OCI-LY3 (cell line): Measurements from ENCODE around the gene HTR3A.
A peak's percentile ranks its signal among the peaks of the same experiment; 100 is the strongest.

Experiments used
- H2AFZ ChIP-seq: fragments of 200-600, 300-600 bp; shearing (Covaris generic); 2 replicates; pipeline ENCODE4 v1.6.0; 2014; ENCODE audit warnings: antibody characterized with exemption, low read depth, low read length
- H3K27ac ChIP-seq: fragments of 200-600, 300-600 bp; sonication (generic); 2 replicates; pipeline ENCODE4 v1.5.1; 2014; ENCODE audit warnings: mild to moderate bottlenecking, low read length, moderate library complexity, mixed read lengths
- H3K27me3 ChIP-seq: fragments of 200-600, 300-600 bp; sonication (generic); 2 replicates; pipeline ENCODE4 v1.6.1; 2014; ENCODE audit warnings: low read depth, low read length, mixed read lengths
- H3K36me3 ChIP-seq: fragments of 200-600, 300-600 bp; sonication (generic); replicated peaks from 2 replicates; pipeline ENCODE3; 2014; ENCODE audit warnings: low read depth, low read length, mixed read lengths
- H3K4me1 ChIP-seq: fragments of 300-600, 200-600 bp; sonication (generic); 2 replicates; pipeline ENCODE4 v1.6.1; 2014; ENCODE audit warnings: low read length, mixed read lengths
- H3K4me2 ChIP-seq: fragments of 200-600, 300-600 bp; sonication (generic); 2 replicates; pipeline ENCODE4 v1.6.1; 2014; ENCODE audit warnings: low read length, mixed read lengths
- H3K4me3 ChIP-seq: fragments of 300-600, 200-600 bp; sonication (generic); 2 replicates; pipeline ENCODE4 v1.5.1; 2014; ENCODE audit warnings: antibody characterized with exemption, mild to moderate bottlenecking, low read length, moderate library complexity
- H3K79me2 ChIP-seq: fragments of 300-600, 200-600 bp; shearing (Covaris generic); 2 replicates; pipeline ENCODE4 v1.6.1; 2014; ENCODE audit warnings: mild to moderate bottlenecking, low read length, mixed read lengths
- H3K9ac ChIP-seq: fragments of 300-600, 200-600 bp; shearing (Covaris generic); 2 replicates; pipeline ENCODE4 v1.6.0; 2014; ENCODE audit warnings: mild to moderate bottlenecking, low read length, moderate library complexity
- H3K9me3 ChIP-seq: fragments of 200-600, 300-600 bp; shearing (Covaris generic); 2 replicates; pipeline ENCODE4 v1.6.1; 2014; ENCODE audit warnings: low read length, mixed read lengths; ENCODE audit not compliant: insufficient read depth
- H4K20me1 ChIP-seq: fragments of 200-600, 300-600 bp; sonication (generic); 2 replicates; pipeline ENCODE4 v1.6.1; 2016; ENCODE audit warnings: low read length, mixed read lengths; ENCODE audit not compliant: insufficient read depth
- EZH2phosphoT487 ChIP-seq: fragments of 200-600 bp; shearing (Covaris generic); IDR thresholded peaks from 2 replicates; pipeline ENCODE4 v1.6.1; 2018; ENCODE audit warnings: antibody characterized with exemption, mixed run types, low read depth
- TF ChIP-seq, protein P1 (sequence below): fragments of 200-600, 300-600 bp; sonication (generic); IDR thresholded peaks from 2 replicates; pipeline ENCODE4 v1.5.1; 2014; ENCODE audit warnings: antibody characterized with exemption, low read length, low read depth

The HTR3A gene

DNA sequence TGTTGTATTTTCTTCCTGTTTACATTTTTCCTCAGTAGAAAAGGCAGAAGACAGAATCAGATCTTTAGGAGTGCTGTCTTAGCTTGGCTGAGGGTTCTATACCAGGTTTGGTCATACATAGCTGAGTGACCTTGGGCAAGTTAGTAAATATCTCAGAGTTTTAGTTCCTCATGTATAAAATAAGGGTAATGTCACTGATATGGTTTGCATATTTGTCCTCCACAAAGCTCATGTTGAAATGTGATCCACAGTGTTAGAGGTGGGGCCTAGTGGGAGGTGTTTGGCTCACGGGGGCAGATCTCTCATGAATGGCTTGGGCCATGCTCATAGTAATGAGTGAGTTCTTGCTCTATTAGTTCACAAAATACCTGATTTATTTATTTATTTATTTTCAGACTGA lies 7.5 kb upstream of the HTR3A start:
- Histone ChIP-seq H3K9ac (no peak overlapping the region), H3K4me2 (no peak overlapping the region)

DNA sequence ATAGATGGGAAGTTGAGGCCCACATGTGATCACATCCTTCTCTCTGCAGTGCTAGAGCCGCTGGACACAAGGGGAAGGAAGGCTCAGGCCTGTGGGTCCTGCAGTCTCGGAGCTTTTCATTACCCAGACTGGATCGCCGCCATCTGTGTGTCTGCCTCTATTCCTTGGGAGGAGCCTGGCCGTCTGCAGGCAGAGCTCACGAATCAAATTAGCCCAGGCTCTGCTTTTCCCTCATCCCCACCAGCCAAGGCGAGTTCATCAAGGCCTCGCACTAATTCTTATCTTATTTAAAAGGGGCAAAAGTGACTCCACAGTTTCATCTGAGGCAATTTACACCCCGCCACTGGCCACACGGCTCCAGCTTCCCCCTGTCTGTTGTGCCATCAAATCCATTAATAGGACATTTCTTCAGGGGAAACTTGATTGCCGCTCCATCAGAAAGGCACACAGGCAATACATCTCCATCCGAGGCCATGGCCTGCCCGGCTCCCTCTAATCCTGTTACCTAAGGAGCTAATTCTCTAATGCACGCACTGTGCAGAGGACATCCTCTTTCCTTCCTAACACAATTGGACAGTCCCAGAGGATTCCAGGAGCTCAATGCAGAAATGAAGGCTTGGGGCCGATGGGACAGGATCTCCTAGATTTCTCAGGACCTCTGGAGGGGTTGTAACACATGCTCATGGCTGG lies 3.3 kb upstream of the HTR3A start:
- H4K20me1 ChIP-seq = no peaks in the 10 kb centered on the region
- no peaks in the 10 kb centered on the region for H3K27me3 ChIP-seq
- no peaks in the 10 kb centered on the region for H3K36me3 ChIP-seq
- no peak for TF ChIP-seq EZH2phosphoT487
- TF ChIP-seq, protein P1, sequence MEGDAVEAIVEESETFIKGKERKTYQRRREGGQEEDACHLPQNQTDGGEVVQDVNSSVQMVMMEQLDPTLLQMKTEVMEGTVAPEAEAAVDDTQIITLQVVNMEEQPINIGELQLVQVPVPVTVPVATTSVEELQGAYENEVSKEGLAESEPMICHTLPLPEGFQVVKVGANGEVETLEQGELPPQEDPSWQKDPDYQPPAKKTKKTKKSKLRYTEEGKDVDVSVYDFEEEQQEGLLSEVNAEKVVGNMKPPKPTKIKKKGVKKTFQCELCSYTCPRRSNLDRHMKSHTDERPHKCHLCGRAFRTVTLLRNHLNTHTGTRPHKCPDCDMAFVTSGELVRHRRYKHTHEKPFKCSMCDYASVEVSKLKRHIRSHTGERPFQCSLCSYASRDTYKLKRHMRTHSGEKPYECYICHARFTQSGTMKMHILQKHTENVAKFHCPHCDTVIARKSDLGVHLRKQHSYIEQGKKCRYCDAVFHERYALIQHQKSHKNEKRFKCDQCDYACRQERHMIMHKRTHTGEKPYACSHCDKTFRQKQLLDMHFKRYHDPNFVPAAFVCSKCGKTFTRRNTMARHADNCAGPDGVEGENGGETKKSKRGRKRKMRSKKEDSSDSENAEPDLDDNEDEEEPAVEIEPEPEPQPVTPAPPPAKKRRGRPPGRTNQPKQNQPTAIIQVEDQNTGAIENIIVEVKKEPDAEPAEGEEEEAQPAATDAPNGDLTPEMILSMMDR = no peak
- no peak overlapping the region for H3K4me2 ChIP-seq
- H3K79me2 ChIP-seq = peaks cover 17% of the 10 kb centered on the region
- H2AFZ ChIP-seq = no peak overlapping the region
- H3K9me3 ChIP-seq = no peaks in the 10 kb centered on the region
- no peak overlapping the region for H3K4me3 ChIP-seq
- H3K9ac ChIP-seq = no peak overlapping the region
- peaks cover 56% of the 10 kb centered on the region for H3K4me1 ChIP-seq
- H3K27ac ChIP-seq = no peak overlapping the region

More for the DNA sequence above, 7.5 kb upstream of the HTR3A start:
- no peaks in the 10 kb centered on the region for H3K27me3 ChIP-seq
- no peak overlapping the region for H2AFZ ChIP-seq
- H3K36me3 ChIP-seq = no peaks in the 10 kb centered on the region
- H3K4me1 ChIP-seq = peaks cover 22% of the 10 kb centered on the region
- no peaks in the 10 kb centered on the region for H4K20me1 ChIP-seq
- TF ChIP-seq, protein P1 = no peak
- TF ChIP-seq EZH2phosphoT487 = no peak
- no peak overlapping the region for H3K4me3 ChIP-seq
- no peaks in the 10 kb centered on the region for H3K79me2 ChIP-seq
- H3K27ac ChIP-seq = no peak overlapping the region
- H3K9me3 ChIP-seq = no peaks in the 10 kb centered on the region

DNA sequence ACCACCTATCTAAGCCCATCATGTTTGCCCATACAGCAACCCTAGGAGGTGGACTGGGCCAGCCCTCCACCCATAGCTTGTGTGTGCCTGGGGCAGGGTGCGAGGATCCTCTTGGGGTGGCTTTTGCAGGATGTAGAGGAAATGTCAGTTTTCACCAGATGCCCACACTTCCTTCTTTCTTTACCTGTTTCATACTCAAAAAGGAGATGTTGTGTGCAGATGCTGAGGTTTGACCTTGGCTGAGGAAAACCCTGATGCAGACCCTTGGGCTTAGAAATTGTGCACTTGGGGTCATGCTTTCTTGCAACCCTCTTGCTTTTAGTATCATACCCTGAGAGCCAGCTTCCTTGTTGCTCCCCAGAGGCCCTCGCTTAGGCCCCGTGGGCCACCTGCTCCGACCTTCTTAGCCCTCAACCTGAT lies 2.2 kb downstream of the HTR3A start:
- Histone ChIP-seq H2AFZ (no peak overlapping the region), H3K4me1 (peaks cover 85% of the 10 kb centered on the region), H3K36me3 (peaks cover 23% of the 10 kb centered on the region), H4K20me1 (no peaks in the 10 kb centered on the region), H3K4me3 (peak overlapping the region; percentile 76), H3K4me2 (peak overlapping the region; percentile 99), H3K27me3 (no peaks in the 10 kb centered on the region), H3K9ac (peak overlapping the region; percentile 95), H3K9me3 (no peaks in the 10 kb centered on the region), H3K79me2 (peaks cover 40% of the 10 kb centered on the region), H3K27ac (peak overlapping the region; percentile 99)
- TF ChIP-seq, protein P1 = no peak
- TF ChIP-seq EZH2phosphoT487 = peak; percentile 74; the same call in 1 of the 2 replicates

DNA sequence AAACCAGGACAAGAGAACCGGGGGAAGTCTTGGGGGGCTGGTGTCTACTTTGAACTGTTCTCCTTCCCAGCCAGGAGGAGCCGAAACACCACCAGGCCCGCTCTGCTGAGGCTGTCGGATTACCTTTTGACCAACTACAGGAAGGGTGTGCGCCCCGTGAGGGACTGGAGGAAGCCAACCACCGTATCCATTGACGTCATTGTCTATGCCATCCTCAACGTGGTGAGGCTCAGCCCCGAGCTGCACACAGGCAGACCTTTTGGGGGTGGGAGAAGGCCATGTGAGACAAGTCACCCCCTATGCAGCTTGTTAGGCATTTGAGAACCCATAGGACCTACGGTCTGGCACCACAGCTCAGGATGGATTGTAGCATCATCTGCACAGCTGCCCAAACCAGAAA lies 2.8 kb downstream of the HTR3A start:
- H3K9me3 ChIP-seq = no peaks in the 10 kb centered on the region
- no peak overlapping the region for H2AFZ ChIP-seq
- peak overlapping the region; percentile 99 for H3K27ac ChIP-seq
- TF ChIP-seq EZH2phosphoT487 = no peak
- TF ChIP-seq, protein P1 = no peak; the same call in 1 of the 2 replicates
- peaks cover 46% of the 10 kb centered on the region for H3K79me2 ChIP-seq
- peak overlapping the region; percentile 99 for H3K4me2 ChIP-seq
- H3K36me3 ChIP-seq = peaks cover 29% of the 10 kb centered on the region
- no peaks in the 10 kb centered on the region for H4K20me1 ChIP-seq
- peak overlapping the region; percentile 73 for H3K4me3 ChIP-seq
- H3K27me3 ChIP-seq = no peaks in the 10 kb centered on the region
- H3K9ac ChIP-seq = peak overlapping the region; percentile 95
- peaks cover 91% of the 10 kb centered on the region for H3K4me1 ChIP-seq
